ENCODE data around the gene BTG4.

GRCh38 chr11:111520560-111520959 is 8.4 kb upstream of the BTG4 start:
- TF ChIP-seq POLR2A (IDR thresholded peaks at IDR 0.05; ENCODE audit: low read length) (no peak), GATA1 (IDR thresholded peaks at IDR 0.05; ENCODE audit: low read depth, low read length) (no peak)

All from erythroblast (primary cell).